ENCODE results near the gene MARVELD3. TPM values are rescaled to one million over a fixed set of nuclear protein-coding genes. Genes with fewer than 3 reads are reported as not detected.

The MARVELD3 gene
- total and polyA plus RNA-seq, 9 of the 15 experiments (the other 6 are each of a cell fraction or from before 2014, with no cell fraction given) = 0.03 to 0.07 (median 0.07) TPM; not detected in 6

GRCh38 chr16:71610936-71611871 lies 14.8 kb upstream of the MARVELD3 start (continued):
- peak; percentile 63 for TF ChIP-seq REST (IDR thresholded peaks at IDR 0.05; ENCODE audit: borderline replicate concordance)
- no peak for TF ChIP-seq REST (CRISPR knock-in tag; IDR thresholded peaks at IDR 0.05; ENCODE audit: low read depth)
- no peak for TF ChIP-seq ZNF146 (CRISPR knock-in tag; IDR thresholded peaks at IDR 0.05; ENCODE audit: unreplicated experiment)
- TF ChIP-seq, protein P1, sequence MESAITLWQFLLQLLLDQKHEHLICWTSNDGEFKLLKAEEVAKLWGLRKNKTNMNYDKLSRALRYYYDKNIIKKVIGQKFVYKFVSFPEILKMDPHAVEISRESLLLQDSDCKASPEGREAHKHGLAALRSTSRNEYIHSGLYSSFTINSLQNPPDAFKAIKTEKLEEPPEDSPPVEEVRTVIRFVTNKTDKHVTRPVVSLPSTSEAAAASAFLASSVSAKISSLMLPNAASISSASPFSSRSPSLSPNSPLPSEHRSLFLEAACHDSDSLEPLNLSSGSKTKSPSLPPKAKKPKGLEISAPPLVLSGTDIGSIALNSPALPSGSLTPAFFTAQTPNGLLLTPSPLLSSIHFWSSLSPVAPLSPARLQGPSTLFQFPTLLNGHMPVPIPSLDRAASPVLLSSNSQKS (CRISPR knock-in tag; IDR thresholded peaks at IDR 0.05) = no peak
- peak; percentile 17; the same call in 1 of the 2 replicates for TF ChIP-seq ATF7 (IDR thresholded peaks at IDR 0.05)
- peak; percentile 86 to 89 for TF ChIP-seq NRF1 (conservative IDR thresholded peaks at IDR 0.05 in 1 of 2, IDR thresholded peaks at IDR 0.05 in 1 of 2)
- TF ChIP-seq JUN (IDR thresholded peaks at IDR 0.05; ENCODE audit: borderline replicate concordance, low read depth, low read length) = no peak
- TF ChIP-seq JUN (CRISPR knock-in tag; IDR thresholded peaks at IDR 0.05; ENCODE audit: borderline replicate concordance) = no peak
